ENCODE measurements around the gene ADCY7.

DNA sequence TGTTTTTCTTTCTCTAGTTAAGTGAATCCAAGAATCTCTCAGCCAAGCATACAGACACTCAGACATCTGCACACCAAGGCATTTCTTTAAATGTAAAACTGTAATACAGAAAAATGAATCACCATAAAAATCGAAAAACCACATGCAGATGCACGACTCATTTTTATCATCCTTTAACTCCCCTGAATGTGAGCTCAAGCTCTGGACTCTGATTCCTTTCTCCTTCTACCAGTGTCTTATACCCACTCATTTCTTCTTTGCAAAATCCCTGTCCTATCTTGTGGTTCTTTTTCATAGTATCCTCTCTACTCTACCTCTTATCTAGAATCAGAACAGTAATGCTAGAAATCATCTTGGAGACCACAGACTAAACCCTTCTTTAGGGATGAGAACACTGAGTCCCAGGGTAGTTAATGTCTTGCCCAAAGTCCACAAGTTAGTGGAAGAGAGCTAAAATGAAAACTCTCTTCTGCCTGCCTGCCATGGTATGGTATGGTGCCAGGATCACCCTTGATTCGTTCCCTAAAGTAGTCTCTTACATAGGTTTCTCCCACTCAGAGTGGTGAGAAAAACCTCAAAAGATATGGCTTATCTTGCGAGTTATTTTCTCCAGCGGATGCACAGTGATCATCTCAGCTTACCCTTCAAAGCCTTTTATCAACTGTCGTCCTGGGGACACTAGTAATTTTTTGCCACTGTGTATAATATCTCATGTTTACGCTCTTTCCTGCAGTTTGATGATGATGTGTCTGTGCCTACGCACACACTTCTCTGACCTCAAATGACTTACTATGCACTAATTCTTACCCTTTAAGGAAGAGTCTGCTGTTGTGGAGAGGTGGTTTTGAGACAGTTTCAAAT, 72.2 kb downstream of the ADCY7 start:
- no peak for TF ChIP-seq POLR2A (IDR thresholded peaks at IDR 0.05)
- TF ChIP-seq, protein P1, sequence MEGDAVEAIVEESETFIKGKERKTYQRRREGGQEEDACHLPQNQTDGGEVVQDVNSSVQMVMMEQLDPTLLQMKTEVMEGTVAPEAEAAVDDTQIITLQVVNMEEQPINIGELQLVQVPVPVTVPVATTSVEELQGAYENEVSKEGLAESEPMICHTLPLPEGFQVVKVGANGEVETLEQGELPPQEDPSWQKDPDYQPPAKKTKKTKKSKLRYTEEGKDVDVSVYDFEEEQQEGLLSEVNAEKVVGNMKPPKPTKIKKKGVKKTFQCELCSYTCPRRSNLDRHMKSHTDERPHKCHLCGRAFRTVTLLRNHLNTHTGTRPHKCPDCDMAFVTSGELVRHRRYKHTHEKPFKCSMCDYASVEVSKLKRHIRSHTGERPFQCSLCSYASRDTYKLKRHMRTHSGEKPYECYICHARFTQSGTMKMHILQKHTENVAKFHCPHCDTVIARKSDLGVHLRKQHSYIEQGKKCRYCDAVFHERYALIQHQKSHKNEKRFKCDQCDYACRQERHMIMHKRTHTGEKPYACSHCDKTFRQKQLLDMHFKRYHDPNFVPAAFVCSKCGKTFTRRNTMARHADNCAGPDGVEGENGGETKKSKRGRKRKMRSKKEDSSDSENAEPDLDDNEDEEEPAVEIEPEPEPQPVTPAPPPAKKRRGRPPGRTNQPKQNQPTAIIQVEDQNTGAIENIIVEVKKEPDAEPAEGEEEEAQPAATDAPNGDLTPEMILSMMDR (IDR thresholded peaks at IDR 0.05): no peak
